Activated CD4-positive, alpha-beta T cell treated with anti-CD3 and anti-CD28 coated beads, Interleukin-2, amount 50 U/mL, for 1 hour (primary cell): Measurements from ENCODE around the gene NFASC.

Experiments used
- DNase-seq: peaks from one replicate; pipeline ENCODE4 v3.0.0-alpha.2; 2020

Gene NFASC

DNA sequence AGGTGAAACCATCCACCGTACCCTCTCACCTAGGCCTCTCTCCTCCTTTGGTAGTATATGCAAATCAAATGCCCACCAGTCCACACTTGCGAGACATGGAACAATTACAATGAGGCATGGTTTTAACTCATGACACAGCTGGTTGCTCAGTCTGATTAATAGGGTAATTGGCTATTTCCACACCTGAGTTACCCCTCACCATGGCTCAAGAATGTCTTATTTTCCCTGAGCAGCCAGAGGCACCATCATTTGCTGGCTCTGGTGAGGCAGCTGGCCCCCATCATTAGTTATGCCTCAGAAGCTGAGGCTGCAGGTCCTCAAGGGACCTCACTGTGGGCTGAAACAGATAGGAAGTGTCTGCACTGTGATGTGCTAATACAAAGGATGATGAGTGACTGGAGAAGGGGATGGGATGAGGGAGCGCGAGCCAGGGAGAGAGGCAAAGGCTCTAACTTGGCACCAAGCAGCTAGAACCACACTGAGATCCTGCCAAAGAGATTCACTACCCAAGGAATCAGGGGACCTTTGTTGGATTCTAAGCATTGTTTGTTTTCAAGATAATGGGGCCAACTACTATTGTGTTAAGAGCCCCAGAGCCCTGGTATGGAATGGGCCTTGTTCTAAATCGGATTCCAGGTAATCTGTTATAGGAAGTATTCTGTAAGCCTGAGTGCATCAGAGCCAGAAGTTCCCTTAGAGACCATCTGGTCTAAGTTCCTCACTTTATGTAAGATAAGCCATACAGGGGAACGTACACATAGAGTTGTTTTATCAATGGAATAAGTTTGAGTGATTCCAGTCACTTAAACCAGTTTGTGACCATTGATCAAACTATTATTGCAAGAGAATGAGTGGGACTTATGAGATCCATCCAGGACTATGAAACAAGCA, 92.3 kb downstream of the NFASC start:
- DNase-seq: no peak

DNA sequence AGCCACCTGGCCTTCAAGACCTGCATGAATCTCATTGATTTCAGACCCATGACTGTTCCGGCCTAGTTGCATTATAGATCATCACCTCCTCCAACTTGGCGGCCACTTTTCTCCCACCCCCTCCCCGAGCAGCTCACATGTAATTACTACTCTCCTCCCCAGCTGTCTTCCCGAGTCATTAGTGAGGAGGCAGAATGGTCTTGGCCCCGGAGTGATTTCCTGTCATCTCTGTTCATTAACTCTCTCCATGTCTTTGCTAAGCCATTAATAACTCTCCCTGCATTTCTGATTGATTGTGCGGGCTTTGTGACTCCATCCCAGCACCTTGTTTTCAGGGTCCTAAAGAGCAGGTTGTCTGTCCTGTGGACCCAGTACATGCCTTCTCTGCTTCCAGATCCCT, 96.8 kb downstream of the NFASC start:
- no peak for DNase-seq

DNA sequence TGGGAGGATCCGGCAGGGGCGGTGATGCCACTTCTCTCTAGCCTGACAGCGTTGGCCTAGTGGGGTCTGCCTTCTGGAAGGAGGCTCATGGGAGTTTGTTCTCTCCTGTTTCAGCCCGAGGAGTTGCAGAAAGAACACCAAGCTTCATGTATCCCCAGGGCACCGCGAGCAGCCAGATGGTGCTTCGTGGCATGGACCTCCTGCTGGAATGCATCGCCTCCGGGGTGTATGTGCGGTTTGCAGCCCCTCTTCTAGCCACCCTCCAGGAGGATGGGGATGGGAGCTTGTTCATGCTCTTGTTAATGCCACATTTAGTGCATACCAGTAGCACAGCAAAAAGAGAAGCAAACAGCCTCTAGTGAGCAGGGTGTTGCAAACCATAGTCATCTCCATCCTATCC, 97.5 kb downstream of the NFASC start:
- DNase-seq: no peak

DNA sequence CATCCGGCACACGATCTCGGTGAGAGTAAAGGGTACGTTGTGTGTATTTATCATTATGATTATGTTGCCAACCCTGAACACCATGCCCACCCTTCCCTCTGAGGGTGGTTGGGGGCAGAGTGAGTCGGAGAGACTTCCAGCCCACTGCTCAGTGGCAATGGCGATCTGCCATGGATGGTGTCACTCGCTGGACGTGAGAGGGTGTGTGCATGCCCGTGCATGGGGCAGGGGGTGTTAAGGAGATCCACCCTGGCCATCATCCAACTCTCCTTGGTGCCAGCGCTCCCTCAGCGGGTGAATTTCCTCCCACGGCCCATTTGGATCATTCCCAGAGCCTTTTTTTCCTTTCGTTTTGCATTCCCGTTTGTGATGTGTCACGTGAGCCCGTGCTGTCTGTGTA, 98.3 kb downstream of the NFASC start:
- no peak for DNase-seq

DNA sequence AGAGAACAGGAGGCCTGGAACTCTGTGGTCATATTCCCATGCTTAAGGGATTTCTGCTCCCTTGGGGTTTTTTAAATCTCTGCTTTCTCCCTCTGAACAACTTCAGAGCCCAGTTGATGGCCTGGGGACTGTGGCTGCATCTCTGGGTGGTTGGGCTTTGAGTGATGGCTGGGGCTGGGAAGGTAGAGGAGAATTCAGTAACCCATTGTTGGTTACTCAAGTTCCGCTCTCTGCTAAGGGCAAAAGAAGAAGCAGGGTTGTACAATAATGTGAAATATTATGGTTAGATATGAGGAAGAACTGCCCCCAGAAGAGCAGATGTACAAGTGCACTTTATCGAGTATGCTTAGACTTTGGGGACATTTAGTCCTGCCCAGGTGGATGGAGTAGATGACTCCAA, 100.3 kb downstream of the NFASC start:
- no peak for DNase-seq

DNA sequence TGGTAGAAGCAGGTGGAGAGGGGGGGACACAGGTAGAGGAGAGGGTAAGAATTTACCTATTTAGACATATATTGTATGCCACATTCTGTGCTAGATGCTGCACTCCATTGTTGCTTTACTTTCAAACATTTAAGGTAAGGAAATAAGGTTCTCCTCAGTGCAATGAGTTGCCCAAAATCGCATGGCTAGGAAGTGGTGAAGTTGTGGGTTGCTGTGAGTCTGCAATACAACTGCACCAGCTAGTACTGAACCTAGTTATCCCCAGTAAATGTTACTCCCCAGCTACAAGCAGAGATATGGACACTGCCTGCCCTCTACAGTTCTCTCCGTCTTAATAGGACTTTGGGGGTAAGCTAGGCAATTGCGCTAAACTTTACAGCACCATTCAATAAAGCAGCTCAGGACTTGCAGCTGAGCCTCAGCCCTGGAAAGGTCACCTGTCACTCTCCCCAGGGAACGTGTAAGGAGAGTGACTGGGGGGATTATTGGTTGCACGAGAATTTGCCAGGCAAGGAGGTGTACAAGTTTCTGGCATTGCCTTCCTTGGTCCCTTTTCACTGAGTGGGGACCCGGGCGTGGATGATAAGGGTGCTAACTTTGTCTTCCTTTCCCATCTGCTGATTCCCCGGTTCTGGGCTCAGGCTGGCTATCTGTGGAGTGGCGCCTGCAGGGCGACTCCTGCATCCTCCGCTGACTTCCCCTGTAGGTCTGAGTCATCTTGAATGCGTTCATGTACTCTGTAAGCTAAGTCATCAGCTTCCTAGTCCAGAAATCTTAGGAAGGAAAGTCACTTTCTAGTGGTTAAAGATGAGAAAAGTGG, 101.1 kb downstream of the NFASC start:
- no peak for DNase-seq

DNA sequence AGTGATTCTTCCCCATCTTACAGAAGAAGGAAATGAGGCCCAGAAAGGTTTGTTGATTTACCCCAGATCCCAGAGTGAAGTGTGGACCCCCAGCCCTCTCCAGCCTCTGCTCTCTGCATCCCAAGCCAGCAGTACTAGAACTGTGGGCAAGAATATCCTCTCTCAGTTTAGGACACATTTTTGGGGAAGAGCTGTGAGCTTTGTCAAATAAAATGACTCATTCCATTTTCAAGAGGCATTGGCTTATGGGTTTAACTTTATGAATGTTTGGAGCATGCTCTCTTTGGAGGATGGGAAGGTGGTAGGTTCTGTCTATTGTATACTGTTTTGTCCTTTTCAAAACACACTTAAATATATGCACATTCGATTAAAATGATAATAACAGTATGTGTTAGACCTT, 101.8 kb downstream of the NFASC start:
- no peak for DNase-seq

DNA sequence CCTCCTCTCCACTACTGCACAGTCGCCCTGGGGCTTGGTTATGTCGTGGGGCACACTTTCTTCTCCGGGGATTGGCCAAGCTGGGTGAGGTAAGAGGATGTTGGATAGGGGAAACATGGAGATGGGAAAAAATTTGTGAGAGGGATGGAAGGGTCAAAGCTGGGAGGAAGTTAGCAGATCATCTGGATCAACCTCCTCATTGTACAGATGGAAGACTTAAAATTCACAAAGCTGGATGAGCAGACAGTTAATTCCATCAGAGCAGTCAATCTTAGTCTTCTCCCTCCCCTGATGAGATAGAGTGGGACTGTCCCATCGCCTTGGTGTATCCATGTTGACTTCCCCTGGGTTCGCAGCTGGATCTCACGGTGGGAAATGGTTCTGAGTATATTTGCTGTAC, 102.8 kb downstream of the NFASC start:
- no peak for DNase-seq

DNA sequence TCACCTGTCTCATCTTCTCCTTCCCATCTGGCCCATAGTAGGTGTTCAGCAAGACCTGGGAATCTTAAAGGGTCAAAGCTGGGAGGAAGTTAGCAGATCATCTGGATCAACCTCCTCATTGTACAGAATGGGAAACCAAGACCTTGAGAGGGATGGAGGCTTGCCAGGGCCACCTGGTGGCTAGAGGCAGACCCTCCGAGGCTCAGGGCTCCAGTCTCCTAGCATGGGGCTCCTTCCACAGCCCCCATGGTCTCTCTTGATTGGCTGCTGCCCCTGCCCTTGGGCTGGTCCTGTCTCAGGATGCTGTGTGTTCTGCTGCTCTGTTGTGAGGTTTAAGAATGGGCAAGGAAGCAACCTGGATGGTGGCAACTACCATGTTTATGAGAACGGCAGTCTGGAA, 103.7 kb downstream of the NFASC start:
- DNase-seq: no peak

DNA sequence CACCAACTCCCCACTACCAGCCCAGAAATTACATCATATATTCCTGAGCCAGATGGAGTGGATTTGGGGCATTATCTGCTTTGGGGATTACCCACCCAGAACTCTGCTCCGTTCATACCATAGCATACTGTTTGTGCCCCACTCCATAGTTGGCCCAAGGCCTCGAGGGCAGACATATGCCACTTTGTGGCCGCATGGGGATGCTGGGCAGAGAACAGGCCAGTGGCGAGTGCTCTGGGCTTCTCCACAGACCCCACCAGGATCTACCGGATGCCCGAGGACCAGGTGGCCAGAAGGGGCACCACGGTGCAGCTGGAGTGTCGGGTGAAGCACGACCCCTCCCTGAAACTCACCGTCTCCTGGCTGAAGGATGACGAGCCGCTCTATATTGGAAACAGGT, 104.4 kb downstream of the NFASC start:
- DNase-seq: no peak

DNA sequence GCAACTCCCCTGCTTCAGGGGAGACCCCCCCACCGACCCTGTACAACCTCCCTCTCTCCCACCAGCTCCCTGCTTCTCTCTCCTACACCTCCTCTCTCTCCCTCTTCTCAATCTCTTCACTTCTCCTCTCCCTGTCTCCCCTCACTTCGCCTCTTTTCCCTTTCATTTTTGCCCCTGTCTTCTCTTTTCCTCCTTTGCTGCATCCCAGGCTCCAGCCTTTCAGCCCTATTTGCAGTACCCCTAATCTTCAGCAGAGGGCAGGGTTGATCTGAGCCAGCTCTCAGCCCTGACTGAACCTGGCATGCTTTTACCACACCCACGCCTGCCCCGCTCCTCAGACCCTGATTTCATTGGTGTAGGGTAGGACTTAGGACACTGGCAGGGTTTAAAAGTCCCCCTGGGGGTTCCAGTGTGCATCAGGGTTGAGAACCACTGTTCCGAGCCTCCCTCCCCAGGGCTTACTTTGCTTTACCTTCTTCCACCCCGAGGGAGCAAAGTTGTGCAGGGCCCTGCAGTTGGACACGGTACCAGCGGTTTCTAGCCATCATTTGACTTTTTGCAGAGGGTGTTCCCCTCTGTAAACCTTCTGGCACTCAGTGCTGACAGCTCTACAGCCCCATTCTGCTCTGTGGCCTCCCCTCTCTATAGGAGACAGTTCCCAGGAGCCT, 105.0 kb downstream of the NFASC start:
- peak; percentile 53 for DNase-seq

DNA sequence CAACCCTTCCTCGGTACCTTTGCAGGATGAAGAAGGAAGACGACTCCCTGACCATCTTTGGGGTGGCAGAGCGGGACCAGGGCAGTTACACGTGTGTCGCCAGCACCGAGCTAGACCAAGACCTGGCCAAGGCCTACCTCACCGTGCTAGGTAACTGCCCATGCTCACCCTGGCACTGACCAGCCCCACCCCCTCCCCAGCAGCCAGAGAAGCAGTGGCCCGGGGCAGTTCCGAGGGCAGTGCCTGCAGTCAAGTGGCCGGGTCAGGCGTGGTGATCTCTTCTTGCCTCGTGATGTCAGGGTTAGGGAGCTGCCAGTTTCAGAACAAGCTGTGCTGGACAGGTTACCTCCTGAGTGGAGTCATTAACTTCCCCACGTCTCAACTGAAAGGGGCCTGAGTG, 106.0 kb downstream of the NFASC start:
- DNase-seq: no peak

DNA sequence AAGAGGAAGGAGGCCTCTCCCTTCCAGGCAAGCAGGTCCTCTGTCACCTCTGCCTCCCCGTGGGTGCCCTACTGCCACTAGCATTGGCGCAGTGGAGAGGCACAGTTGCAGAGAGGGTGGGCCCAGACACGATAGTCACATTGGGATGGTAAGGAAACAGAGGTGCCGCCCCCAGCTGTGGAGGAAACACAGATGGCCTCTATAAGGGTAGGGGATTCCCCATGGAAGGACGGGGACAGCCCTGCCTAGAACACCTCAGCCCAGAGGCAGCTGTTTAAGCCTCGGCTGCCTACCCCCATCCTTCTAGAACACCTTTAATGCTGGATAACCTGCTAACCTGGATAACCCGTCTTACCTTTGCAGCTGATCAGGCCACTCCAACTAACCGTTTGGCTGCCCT, 106.7 kb downstream of the NFASC start:
- DNase-seq: no peak

DNA sequence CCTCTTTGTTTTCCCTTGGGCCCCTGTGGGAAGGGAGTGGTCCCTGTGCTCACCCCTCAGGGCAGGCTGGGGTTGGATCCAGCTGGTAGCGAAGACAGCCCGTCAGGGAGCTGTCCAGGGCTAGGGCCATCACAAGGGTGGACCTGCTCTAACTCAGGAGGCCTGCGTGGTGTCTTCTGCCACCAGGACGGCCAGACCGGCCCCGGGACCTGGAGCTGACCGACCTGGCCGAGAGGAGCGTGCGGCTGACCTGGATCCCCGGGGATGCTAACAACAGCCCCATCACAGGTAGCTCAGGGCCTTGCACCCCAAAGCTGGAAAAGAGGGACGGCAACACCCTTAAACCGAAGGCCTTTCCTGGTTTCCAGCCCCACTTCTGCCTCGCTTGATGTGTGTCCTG, 108.1 kb downstream of the NFASC start:
- no peak for DNase-seq

DNA sequence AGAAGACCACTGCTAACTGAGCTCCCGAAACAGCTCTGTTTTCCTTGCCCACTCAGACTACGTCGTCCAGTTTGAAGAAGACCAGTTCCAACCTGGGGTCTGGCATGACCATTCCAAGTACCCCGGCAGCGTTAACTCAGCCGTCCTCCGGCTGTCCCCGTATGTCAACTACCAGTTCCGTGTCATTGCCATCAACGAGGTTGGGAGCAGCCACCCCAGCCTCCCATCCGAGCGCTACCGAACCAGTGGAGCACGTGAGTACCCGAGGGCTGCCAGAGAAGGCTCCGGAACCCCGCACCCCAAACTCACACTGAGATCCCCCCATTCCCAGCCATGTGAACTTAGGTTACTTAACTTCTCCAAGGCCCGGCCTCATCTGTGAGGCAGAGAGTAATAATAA, 108.6 kb downstream of the NFASC start:
- DNase-seq: no peak

DNA sequence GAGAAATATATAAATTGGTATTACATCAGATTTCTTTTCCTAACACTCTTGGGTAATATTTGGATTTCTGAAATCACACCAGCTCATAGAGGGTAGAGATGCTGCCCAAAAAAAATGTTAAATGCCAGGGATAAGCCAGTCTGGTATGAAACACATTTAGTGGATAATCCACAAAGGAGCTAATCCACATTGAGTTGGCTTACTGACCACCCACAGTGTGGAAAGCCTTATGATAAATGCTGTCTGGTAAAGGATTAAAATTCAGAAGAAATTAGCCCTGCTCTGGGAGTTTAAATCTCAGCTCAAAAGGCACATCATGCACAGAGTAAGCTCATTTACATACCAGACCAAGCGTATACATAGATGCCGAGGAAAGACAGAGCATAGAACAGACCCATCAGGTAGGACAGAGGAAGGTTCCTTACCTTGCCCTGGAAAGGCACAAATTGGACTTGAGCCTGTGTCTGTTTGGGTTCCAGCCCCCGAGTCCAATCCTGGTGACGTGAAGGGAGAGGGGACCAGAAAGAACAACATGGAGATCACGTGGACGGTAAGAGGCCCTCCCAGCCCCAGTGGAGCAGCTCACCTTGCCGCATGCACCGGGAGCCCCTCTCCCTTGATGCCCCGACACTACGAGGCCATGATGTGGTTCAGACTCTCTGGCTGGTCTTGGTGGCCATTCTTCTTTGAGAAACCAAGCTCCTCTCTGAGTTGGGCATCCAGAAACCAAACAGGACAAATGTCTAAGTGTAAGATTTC, 109.4 kb downstream of the NFASC start:
- no peak for DNase-seq

DNA sequence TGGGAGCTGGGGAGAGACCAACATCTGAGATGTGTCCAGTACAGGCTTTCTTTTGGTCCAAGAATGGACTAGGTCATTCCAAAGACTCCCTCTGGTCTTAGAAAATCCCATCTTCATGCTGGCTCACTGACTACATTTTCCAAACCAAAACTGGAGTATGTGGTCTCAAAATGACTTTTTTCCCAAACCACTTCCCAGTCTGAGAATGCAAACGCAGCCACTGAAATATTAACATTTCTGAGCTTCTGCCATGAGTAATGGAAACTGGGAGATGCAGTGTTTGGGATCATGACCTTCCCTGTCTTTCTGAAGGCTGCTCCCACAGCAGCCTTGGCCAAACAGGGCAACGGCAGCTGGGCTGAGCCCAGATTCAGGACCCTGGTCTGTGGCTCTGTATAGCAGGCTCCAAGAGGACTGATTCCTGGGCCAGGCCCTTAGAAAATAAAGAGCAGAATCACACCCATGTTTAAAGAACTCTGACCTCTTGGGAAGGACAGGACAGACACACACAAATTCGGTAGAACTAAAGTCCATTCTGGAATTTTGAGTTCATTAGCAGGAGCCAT, 110.3 kb downstream of the NFASC start:
- DNase-seq: no peak

DNA sequence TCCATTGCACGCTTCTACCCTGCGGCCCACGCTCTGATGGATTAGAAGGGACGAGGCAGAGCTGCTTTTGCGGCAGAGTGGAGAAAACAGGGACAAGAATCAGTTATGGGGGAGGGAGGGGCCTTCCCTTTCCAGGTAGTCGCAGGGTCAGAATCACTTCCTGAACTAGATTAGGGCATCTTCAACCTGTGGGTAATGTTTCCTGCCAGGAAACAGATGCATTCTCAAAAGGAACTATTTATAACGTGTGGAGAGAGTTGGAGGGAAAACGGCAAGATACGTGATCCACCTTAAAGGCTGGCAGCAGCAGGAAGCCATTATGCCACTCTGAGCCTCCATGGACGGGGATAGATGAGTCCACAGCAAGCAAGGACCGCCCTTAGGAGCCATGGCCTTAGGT, 112.5 kb downstream of the NFASC start:
- DNase-seq: no peak

DNA sequence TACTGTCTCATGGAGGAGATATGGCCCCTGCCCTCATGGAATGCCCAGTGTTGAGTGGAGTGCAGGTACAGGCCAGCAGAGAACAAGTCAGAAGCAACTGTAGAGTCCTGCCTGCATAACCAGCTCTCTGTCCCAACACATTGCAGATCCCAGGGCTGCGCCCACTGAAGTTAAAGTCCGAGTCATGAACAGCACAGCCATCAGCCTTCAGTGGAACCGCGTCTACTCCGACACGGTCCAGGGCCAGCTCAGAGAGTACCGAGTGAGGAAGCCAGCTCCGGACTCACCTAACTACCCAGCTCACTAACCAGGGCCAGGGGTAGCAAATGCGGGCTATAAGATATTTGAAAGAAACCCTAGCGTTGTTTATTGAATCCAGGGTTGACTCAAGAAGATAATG, 113.2 kb downstream of the NFASC start:
- DNase-seq: no peak

DNA sequence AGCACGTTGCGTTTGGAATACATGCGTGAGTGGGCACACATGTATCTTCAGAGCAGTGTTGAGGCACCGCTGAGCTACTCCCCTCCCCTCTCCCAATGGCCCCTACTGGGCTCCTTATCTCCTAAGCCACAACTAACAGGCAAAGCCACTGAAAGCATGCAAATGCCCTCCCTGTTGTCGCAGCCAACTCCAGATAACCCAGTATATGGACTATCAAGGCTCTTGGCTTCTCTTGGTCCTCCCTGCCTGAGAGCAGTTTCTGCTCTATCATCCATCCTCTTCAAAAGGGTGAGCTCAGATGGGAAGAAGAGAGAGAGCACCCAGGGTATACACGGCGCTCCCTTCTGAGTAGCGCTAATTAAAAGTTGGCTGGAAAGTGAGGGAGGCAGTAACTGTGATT, 113.8 kb downstream of the NFASC start:
- no peak for DNase-seq

DNA sequence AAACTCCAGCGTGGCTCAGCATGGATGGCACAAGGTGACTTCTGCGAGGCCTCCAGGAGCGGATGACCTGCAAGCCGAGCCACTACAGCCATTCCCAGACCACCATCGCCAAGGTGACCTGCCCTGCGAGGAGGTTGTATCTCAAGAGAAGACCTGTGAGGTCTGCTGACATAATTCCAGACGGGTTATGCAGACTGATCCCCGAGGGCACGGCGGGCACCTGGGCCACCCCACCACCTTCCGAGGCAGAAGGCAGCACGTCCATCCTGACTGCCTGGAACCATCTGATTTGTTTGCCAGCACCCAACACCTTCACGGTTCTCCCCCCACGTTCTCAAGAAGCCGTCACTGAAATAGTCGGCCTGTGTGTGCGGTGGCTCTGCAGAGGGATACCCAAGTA, 115.5 kb downstream of the NFASC start:
- no peak for DNase-seq

DNA sequence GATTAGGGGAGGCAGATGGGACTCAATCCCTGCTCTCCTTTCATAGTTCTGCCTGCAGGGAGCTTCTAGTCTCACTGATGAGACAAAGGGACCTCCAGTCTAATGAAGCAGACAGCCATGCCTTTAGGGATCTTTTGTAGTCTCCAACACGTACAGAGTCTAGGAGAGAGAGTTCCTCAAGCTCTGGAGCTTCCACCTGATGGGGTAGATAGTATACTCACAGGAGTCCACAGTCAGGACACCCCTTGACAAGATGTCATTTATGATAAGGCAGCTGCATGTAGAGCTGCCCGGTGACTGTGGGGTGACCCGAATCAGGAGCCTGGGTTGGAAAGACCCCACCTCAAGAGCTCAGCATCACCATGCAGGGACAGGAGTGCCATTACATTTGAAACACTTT, 117.0 kb downstream of the NFASC start:
- no peak for DNase-seq

DNA sequence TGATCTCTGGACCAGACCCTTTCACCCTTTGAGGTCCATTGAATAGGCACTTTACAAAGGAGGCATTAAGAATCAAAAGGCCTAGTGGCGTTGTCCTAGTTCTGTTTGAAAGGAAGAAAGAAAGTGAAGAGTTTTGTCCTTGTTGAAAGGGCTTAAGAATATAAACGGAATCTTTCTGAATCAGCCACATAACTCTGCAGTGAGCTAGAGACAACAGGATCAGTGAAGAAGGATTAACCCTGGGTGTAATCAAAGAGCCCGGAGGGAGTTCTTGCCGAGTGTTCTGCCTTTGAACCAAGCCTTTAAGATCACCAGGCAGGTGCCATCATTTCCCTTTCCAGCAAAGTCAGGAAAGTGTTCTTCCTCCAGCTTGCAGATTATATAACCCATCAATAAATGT, 117.5 kb downstream of the NFASC start:
- DNase-seq: no peak
